Fibroblast of lung (primary cell): ENCODE data around the gene KRTAP25-1. TPM values are rescaled to one million over a fixed set of nuclear protein-coding genes. Genes with fewer than 3 reads are reported as not detected.

Experiments
- DNase-seq, 2 donors: peaks; one replicate each; pipeline versions ENCODE4 v3.0.0 to v3.0.0-alpha.2; 2010; ENCODE audit warnings: low read depth in 2 of 2
- H2AFZ ChIP-seq: 2 replicates; pipeline ENCODE4 v1.5.1; 2012; ENCODE audit warnings: low read length, control low read depth, inconsistent platforms
- H3K27ac ChIP-seq: 2 replicates; pipeline ENCODE4 v1.5.1; 2011; ENCODE audit warnings: low read length, control low read depth; ENCODE audit not compliant: insufficient read depth
- H3K27me3 ChIP-seq: 2 replicates; pipeline ENCODE4 v1.5.1; 2011; ENCODE audit warnings: mild to moderate bottlenecking, low read length; ENCODE audit not compliant: control insufficient read depth, insufficient read depth
- H3K36me3 ChIP-seq: 2 replicates; pipeline ENCODE4 v1.5.1; 2011; ENCODE audit warnings: low read length; ENCODE audit not compliant: control insufficient read depth, insufficient read depth
- H3K4me1 ChIP-seq: 2 replicates; pipeline ENCODE4 v1.5.1; 2011; ENCODE audit warnings: low read length; ENCODE audit not compliant: control insufficient read depth, insufficient read depth; ENCODE audit errors: extremely low read depth
- H3K4me2 ChIP-seq: 2 replicates; pipeline ENCODE4 v1.5.1; 2011; ENCODE audit warnings: low read length, control low read depth; ENCODE audit not compliant: insufficient read depth; ENCODE audit errors: extremely low read depth
- H3K4me3 ChIP-seq, 4 experiments: fragments of 200-600 bp in 1 of 4; sonication (generic) in 1 of 4; replicated peaks in 1 of 4; 2 replicates each; pipeline ENCODE4 v1.5.1; 2011 to 2016; ENCODE audit warnings: low read length in 4 of 4, low read depth in 3 of 4, mild to moderate bottlenecking in 3 of 4, control low read depth in 2 of 4, inconsistent platforms in 1 of 4, mixed read lengths in 1 of 4; ENCODE audit not compliant: insufficient read depth in 1 of 4; ENCODE audit errors: control extremely low read depth in 1 of 4
- H3K79me2 ChIP-seq: 2 replicates; pipeline ENCODE4 v1.5.1; 2012; ENCODE audit warnings: mild to moderate bottlenecking, low read length, inconsistent platforms; ENCODE audit not compliant: control insufficient read depth, insufficient read depth
- H3K9ac ChIP-seq: 2 replicates; pipeline ENCODE4 v1.5.1; 2011; ENCODE audit warnings: mild to moderate bottlenecking, low read length, control low read depth; ENCODE audit not compliant: insufficient read depth
- H3K9me3 ChIP-seq: 2 replicates; pipeline ENCODE4 v1.5.1; 2012; ENCODE audit warnings: low read depth, low read length; ENCODE audit not compliant: control insufficient read depth, insufficient read depth
- H4K20me1 ChIP-seq: 2 replicates; pipeline ENCODE4 v1.5.1; 2011; ENCODE audit warnings: low read length; ENCODE audit not compliant: control insufficient read depth, insufficient read depth; ENCODE audit errors: extremely low read depth
- EZH2 ChIP-seq: IDR thresholded peaks from 2 replicates; pipeline ENCODE4 v1.5.1; 2012; ENCODE audit warnings: low read length, control low read depth, mild to moderate bottlenecking; ENCODE audit errors: missing control alignments
- polyA plus RNA-seq, 2 donors: library from polyadenylated mRNA; depleted of rRNA in 1 of 2; stranded (reverse) in 1 of 2; unstranded in 1 of 2; fragments of >200 nt; gene quantifications; 2 replicates each; pipeline ENCODE4 v1.2.1, GENCODE V29; 2011 to 2012; ENCODE audit warnings: missing spikeins in 1 of 2
- total RNA-seq: library from RNA; depleted of rRNA; stranded (reverse); fragments of >200 nt; gene quantifications from 2 replicates; pipeline ENCODE4 v1.2.1, GENCODE V29; 2014
- TF ChIP-seq, protein P1 (sequence below), 2 donors: IDR thresholded peaks in 1 of 2; conservative IDR thresholded peaks in 1 of 2; 1 replicate in 1 of 2; 2 replicates in 1 of 2; pipeline ENCODE4 v1.5.1; 2011 to 2012; ENCODE audit warnings: low read length in 2 of 2, control low read depth in 1 of 2, inconsistent platforms in 1 of 2, low read depth in 1 of 2, mild to moderate bottlenecking in 1 of 2

Gene KRTAP25-1
- total and polyA plus RNA-seq, 2 donors (not counting 1 experiment from before 2014, with no cell fraction given) = not detected

- no peaks in the 10 kb centered on the region for H3K79me2 ChIP-seq
- no peaks in the 10 kb centered on the region for H3K4me1 ChIP-seq
- H2AFZ ChIP-seq = no peak overlapping the region
- H3K27ac ChIP-seq = no peak overlapping the region
- H3K36me3 ChIP-seq = no peaks in the 10 kb centered on the region
- no peak overlapping the region for H3K9ac ChIP-seq
- no peaks in the 10 kb centered on the region for H4K20me1 ChIP-seq
- no peak overlapping the region for H3K4me3 ChIP-seq
- DNase-seq = no peak
- no peaks in the 10 kb centered on the region for H3K27me3 ChIP-seq
- TF ChIP-seq, protein P1, sequence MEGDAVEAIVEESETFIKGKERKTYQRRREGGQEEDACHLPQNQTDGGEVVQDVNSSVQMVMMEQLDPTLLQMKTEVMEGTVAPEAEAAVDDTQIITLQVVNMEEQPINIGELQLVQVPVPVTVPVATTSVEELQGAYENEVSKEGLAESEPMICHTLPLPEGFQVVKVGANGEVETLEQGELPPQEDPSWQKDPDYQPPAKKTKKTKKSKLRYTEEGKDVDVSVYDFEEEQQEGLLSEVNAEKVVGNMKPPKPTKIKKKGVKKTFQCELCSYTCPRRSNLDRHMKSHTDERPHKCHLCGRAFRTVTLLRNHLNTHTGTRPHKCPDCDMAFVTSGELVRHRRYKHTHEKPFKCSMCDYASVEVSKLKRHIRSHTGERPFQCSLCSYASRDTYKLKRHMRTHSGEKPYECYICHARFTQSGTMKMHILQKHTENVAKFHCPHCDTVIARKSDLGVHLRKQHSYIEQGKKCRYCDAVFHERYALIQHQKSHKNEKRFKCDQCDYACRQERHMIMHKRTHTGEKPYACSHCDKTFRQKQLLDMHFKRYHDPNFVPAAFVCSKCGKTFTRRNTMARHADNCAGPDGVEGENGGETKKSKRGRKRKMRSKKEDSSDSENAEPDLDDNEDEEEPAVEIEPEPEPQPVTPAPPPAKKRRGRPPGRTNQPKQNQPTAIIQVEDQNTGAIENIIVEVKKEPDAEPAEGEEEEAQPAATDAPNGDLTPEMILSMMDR (conservative IDR thresholded peaks at IDR 0.05 in 1 of 2, IDR thresholded peaks at IDR 0.05 in 1 of 2; ENCODE audit: low read depth in 1 of 2, low read length in 2 of 2) = no peak
- TF ChIP-seq EZH2 = no peak
- H3K4me2 ChIP-seq = no peak overlapping the region
- H3K9me3 ChIP-seq = no peaks in the 10 kb centered on the region
These were observed 15.8 kb upstream of the KRTAP25-1 start for GRCh38 chr21:30305136-30305535.

DNA sequence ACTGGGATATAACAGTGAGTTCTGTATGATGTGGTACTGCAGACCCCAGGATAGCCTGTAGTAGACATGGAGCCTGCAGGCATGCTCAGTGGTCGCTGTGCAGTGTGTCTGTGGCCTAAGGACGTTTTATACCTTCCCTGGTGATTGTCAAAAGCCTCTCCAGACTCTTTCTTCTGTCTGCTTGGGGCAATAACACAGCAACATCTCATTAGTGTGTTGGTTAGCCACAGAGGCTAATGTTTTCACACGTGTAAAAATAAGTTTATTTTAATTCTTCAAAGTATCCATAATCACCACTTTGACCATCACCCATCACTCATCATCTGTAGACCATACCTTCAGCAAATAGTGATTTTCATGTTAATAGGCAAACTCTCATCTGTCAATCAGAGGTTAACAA lies 6.5 kb downstream of the KRTAP25-1 start, which contains the start of gene KRTAP24-1:
TSS of gene KRTAP24-1 (minus strand) at position 101 of the 400 bp plus-strand sequence. CDS start at position 83, 18 bp downstream.
- H3K27me3 ChIP-seq = no peaks in the 10 kb centered on the region
- no peak within 1 kb of the TSS for H2AFZ ChIP-seq
- H3K36me3 ChIP-seq = no peaks in the 10 kb centered on the region
- no peak within 1 kb of the TSS for H3K4me2 ChIP-seq
- TF ChIP-seq, protein P1 (conservative IDR thresholded peaks at IDR 0.05 in 1 of 2, IDR thresholded peaks at IDR 0.05 in 1 of 2; ENCODE audit: low read depth in 1 of 2, low read length in 2 of 2) = no peak
- TF ChIP-seq EZH2 = no peak
- H3K27ac ChIP-seq = no peak within 1 kb of the TSS
- no peaks in the 10 kb centered on the region for H3K4me1 ChIP-seq
- DNase-seq = no peak
- H3K4me3 ChIP-seq = no peak within 1 kb of the TSS
- H3K9ac ChIP-seq = no peak within 1 kb of the TSS
- no peaks in the 10 kb centered on the region for H3K79me2 ChIP-seq
- no peaks in the 10 kb centered on the region for H3K9me3 ChIP-seq
- no peaks in the 10 kb centered on the region for H4K20me1 ChIP-seq

DNA sequence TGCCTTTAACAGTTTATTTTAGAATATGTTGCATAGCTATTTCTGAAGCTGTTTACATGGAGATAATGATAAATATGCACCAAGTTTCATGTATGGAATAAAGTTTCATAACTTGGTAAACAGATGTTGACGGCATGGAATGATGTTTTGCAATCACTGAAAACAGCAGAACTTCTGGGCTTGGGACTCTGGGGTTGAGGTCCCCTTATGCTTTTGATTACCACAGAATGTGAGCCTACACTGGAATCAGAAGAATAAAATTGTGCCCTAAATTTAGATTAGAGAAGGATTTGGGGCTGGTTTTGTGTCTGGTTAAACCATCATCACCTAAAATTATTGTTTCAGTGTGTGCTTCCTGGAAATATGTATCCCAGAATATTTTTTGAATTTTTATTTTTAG lies 17.7 kb downstream of the KRTAP25-1 start:
- no peaks in the 10 kb centered on the region for H3K27me3 ChIP-seq
- no peaks in the 10 kb centered on the region for H4K20me1 ChIP-seq
- H3K4me3 ChIP-seq = no peak overlapping the region
- H3K9ac ChIP-seq = no peak overlapping the region
- no peaks in the 10 kb centered on the region for H3K9me3 ChIP-seq
- no peaks in the 10 kb centered on the region for H3K4me1 ChIP-seq
- no peaks in the 10 kb centered on the region for H3K79me2 ChIP-seq
- H2AFZ ChIP-seq = no peak overlapping the region
- TF ChIP-seq, protein P1 (conservative IDR thresholded peaks at IDR 0.05 in 1 of 2, IDR thresholded peaks at IDR 0.05 in 1 of 2; ENCODE audit: low read depth in 1 of 2, low read length in 2 of 2) = no peak
- TF ChIP-seq EZH2 = no peak
- no peak overlapping the region for H3K4me2 ChIP-seq
- no peak overlapping the region for H3K27ac ChIP-seq
- DNase-seq = no peak
- no peaks in the 10 kb centered on the region for H3K36me3 ChIP-seq
